Uterus (tissue), 4 donors: ENCODE data around the gene TSPAN3. TPM values are rescaled to one million over a fixed set of nuclear protein-coding genes. Genes with fewer than 3 reads are reported as not detected.

Experiments
- DNase-seq, 2 donors: peaks; one replicate each; pipeline ENCODE4 v3.0.0-alpha.2; 2019 to 2020
- H3K27ac ChIP-seq, 2 donors: fragments of 200-600 bp; sonication (generic); 1 replicate in 1 of 2; 2 replicates in 1 of 2; pipeline ENCODE4 v1.5.1; 2016 to 2018
- H3K27me3 ChIP-seq, 2 donors: fragments of 200-600 bp; sonication (generic); one replicate each; pipeline ENCODE4 v1.5.1; 2018 to 2019; ENCODE audit warnings: control low read depth in 1 of 2
- H3K36me3 ChIP-seq, 2 donors: fragments of 200-600 bp; sonication (generic); one replicate each; pipeline ENCODE4 v1.5.1; 2019; ENCODE audit warnings: control low read depth in 1 of 2
- H3K4me1 ChIP-seq, 2 donors: fragments of 200-600 bp; sonication (generic); one replicate each; pipeline ENCODE4 v1.5.1; 2018 to 2019; ENCODE audit warnings: control low read depth in 1 of 2
- H3K4me3 ChIP-seq, 2 donors: fragments of 200-600 bp; sonication (generic); 1 replicate in 1 of 2; 2 replicates in 1 of 2; pipeline ENCODE4 v1.5.1; 2018 to 2019; ENCODE audit warnings: mild to moderate bottlenecking in 1 of 2
- H3K9me3 ChIP-seq, 2 donors: fragments of 200-600 bp; sonication (generic); one replicate each; pipeline ENCODE4 v1.5.1; 2019; ENCODE audit warnings: control low read depth in 1 of 2
- CTCF ChIP-seq, 4 experiments: fragments of 200-600 bp in 2 of 4; fragments of 450-650 bp in 2 of 4; sonication (generic) in 2 of 4; IDR thresholded peaks; one replicate each; pipeline ENCODE4 v1.5.1; 2016 to 2019; ENCODE audit warnings: antibody characterized with exemption in 4 of 4, mild to moderate bottlenecking in 2 of 4, moderate library complexity in 1 of 4
- POLR2A ChIP-seq, 2 donors: fragments of 450-650 bp; IDR thresholded peaks; one replicate each; pipeline ENCODE4 v1.6.1; 2016; ENCODE audit warnings: antibody characterized with exemption in 2 of 2, mild to moderate bottlenecking in 1 of 2, moderate library complexity in 1 of 2
- intact Hi-C: fragments of 100-400 bp; cut with DNase I; formaldehyde crosslinking; loops from one replicate; pipeline ENCODE4 v1.15.1; 2023; ENCODE audit warnings: low total_unique reads
- total RNA-seq, 4 donors: library from RNA; depleted of rRNA in 3 of 4; stranded (reverse); fragments of >200 nt in 3 of 4; gene quantifications; one replicate each; pipeline versions ENCODE4 v1.1.0 to v1.2.4, GENCODE V29; 2014 to 2023
- donor health status: DM: yes; HTN: yes; CAD: no.

Gene TSPAN3
- total RNA-seq, 4 donors from 2014 or later: 62.0 to 446 (median 114) TPM

DNA sequence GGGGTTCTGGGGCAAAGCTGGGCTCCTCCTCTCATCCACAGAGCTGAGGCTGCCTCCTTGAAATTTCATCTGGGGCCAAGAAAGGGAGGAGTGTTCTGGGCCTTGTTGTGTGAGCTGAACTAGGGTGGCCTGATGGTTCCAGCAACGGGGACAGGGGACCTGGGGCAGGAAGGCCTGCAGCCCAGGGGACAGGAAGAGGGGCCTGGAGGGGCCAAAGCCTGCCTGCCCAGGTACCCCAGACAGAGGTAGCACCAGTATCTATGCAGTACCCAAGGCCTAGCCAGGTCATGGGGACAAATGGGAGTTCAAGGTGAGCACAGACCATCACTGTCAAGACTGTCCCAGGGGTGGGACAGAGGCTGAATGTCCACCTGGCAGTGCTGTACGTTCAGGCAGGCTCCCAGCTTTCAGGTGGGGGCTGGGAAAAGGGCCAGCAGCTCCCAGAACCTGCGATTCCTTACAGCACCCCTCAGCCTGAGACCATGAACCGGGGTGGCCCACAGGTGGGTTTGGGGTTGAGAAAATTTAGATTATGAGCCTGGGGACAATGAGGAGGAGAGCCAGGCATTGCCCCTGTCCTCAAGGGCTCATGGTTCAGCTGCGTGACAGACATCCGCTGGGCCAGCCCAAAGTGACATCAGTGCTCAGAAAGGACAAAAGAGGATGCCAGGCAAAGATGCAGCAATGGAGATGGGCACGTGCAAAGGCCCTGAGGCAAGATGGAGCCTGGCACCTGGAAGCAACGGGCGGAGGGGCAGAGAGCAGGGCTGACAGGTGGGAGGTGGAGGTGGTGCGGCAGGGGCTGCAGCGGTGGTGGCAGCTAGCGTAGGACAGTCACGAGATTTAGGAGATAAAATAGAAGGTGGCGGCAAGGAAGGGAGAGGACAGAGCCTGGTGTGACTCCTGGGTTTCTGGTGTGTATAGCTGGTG is 48.0 kb downstream of the TSPAN3 start:
- no peak for TF ChIP-seq CTCF (IDR thresholded peaks at IDR 0.05)
- no peak for TF ChIP-seq POLR2A (IDR thresholded peaks at IDR 0.05)
- intact Hi-C loops: no loop called here
- no peak for DNase-seq
- Histone ChIP-seq H3K9me3 (no peaks in the 10 kb centered on the region), H3K27me3 (no peaks in the 10 kb centered on the region), H3K27ac (no peak overlapping the region), H3K4me3 (no peak overlapping the region), H3K36me3 (no peaks in the 10 kb centered on the region), H3K4me1 (no peaks in the 10 kb centered on the region)

GRCh38 chr15:77021803-77022381 is 49.0 kb downstream of the TSPAN3 start:
- H3K27me3 ChIP-seq: no peaks in the 10 kb centered on the region
- DNase-seq: no peak
- no peaks in the 10 kb centered on the region for H3K36me3 ChIP-seq
- no peaks in the 10 kb centered on the region for H3K4me1 ChIP-seq
- intact Hi-C loops: no loop called here
- H3K27ac ChIP-seq: no peak overlapping the region
- TF ChIP-seq POLR2A (IDR thresholded peaks at IDR 0.05): no peak
- no peak for TF ChIP-seq CTCF (IDR thresholded peaks at IDR 0.05)
- H3K9me3 ChIP-seq: no peaks in the 10 kb centered on the region
- no peak overlapping the region for H3K4me3 ChIP-seq

- Histone ChIP-seq H3K4me3 (no peak overlapping the region), H3K36me3 (no peaks in the 10 kb centered on the region), H3K9me3 (no peaks in the 10 kb centered on the region), H3K27ac (no peak overlapping the region), H3K27me3 (no peaks in the 10 kb centered on the region), H3K4me1 (no peaks in the 10 kb centered on the region)
- intact Hi-C loops: no loop called here
- TF ChIP-seq CTCF (IDR thresholded peaks at IDR 0.05): no peak
- no peak for DNase-seq
Measured at GRCh38 chr15:77021088-77021481, 49.8 kb downstream of the TSPAN3 start.

- no peak overlapping the region for H3K27ac ChIP-seq
- intact Hi-C loops: no loop called here
- DNase-seq: no peak
- H3K36me3 ChIP-seq: no peaks in the 10 kb centered on the region
- no peaks in the 10 kb centered on the region for H3K4me1 ChIP-seq
- no peak for TF ChIP-seq CTCF (IDR thresholded peaks at IDR 0.05)
- TF ChIP-seq POLR2A (IDR thresholded peaks at IDR 0.05): no peak
- H3K27me3 ChIP-seq: no peaks in the 10 kb centered on the region
- H3K9me3 ChIP-seq: no peaks in the 10 kb centered on the region
- no peak overlapping the region for H3K4me3 ChIP-seq
Measured at GRCh38 chr15:77020348-77021087, 50.4 kb downstream of the TSPAN3 start.
